AG08396 (cell line): ENCODE results near the gene OR4D9.
"Not testable (repeated sequence)": the region's sequence is repeated elsewhere in the genome, so short reads cannot be mapped to it uniquely, and the experiment has no call there.

ENCODE experiments used
- DNase-seq: peaks from one replicate; pipeline ENCODE4 v3.0.0; 2012; ENCODE audit warnings: low spot score, mixed read lengths

Gene OR4D9

DNA sequence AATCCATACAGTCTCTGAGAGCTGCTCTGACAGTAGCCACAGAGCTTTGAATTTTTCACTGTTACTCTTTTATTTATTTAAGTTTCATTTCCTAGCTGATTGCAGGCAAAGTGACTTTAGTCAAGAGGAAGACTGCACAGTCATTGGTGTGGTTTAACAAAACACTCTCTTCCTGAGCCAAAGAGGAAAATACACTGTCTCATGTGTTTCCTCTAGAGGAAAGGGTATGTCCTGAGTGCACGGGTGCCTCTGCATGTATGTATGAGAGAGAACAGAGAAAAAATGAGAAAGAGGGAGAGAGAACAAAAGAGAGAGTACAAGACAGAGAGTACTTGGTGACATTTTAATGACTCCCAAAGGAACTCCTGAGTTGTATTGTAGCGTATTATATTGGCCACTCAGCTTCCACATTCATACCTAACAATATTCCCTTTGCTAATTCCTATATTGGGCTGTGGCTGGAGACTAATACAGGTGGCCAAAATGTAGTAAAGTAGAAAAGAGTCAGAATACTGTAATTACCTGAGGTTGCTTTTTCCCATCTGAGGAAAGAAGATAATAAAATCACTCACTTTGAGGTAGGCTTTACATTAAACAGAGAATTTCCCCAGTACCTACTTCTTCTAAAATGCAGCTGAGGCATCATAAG is at the start of gene OR4D9:
TSS of gene OR4D9 (plus strand) at position 599 of the 649 bp plus-strand sequence. CDS start 3,374 bp downstream, outside the sequence.
- no peak for DNase-seq

DNA sequence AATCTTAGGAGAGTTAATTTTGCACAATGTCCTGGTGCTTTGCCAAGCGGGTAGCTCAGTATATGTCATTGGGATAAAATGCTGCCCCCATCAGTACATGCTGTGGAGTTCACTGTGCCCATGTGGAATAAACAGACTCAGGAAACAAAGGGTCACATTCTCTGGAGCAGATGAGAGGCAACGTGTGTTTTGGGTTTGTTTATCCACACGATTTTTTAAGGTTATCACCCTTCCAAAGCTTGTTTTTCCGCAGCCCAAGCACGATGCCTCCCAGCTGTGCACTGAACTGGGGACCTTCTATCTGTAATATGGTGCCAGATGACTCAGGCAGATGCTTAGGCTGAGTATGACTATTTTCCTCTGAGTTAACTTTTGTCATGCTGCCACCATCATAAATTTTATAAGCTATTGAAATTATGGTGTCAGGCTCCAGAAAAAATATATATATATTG is 48.1 kb upstream of the OR4D9 start:
- peak; percentile 4 for DNase-seq

DNA sequence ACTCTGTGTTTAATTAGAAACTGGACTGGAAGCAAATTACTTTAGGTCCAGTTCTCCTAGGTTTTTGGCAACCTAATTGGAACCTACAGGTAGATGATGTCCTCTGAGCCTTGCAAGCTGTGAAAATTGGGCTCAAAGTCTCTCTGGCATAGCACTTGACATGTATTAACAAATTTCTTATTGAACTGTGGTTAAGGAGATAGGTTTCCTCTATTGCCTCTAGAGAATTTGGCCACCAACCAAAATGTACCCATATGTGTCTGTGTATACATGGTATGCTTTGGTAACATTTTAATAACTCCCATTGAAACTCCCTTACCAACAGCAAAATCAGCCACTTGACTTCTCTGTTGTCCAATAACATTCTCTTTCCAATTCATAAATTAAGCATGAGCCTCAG is 38.3 kb upstream of the OR4D9 start, which contains the start of gene OR4D10:
TSS of gene OR4D10 (plus strand) at position 301 of the 400 bp plus-strand sequence. CDS start 4,115 bp downstream, outside the sequence.
- no peak for DNase-seq

DNA sequence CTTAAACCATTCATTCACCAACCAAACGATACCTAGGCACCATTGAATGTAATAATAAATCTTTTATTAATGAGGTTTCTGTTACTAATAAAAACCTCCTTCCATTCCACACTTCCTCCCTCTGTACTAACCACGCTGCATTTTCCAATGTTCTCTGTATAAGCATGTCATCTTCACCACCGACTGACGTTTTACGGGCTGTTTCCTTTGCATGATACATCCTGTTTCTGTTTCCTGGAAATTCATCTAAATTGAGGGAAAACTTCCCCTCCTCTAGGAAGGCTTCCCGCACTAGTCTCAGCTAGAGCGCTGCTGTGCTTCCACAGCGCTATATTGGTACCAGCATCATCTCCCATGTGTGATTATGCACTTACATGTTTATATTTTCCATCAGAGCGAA is 36.2 kb upstream of the OR4D9 start:
- no peak for DNase-seq

GRCh38 chr11:59479906-59480305 is 31.4 kb upstream of the OR4D9 start:
- no peak for DNase-seq

DNA sequence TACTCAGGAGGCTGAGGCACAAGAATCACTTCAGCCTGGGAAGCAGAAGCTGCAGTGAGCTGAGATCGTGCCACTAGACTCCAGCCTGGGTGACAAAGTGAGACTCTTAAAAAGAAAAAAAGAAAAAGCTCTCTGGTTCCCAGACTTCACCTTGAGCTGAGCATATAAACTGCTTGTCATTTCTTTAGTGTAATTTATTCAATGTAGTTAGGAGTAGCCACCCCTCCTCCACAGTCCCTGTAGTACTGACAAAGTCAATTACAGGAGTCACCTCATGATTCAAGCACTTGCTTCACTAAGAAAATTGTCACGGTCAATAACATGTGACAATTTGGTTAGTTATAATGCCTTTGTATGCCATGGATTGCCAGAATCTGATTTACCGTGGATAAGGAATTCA is 31.0 kb upstream of the OR4D9 start:
- no peak for DNase-seq

DNA sequence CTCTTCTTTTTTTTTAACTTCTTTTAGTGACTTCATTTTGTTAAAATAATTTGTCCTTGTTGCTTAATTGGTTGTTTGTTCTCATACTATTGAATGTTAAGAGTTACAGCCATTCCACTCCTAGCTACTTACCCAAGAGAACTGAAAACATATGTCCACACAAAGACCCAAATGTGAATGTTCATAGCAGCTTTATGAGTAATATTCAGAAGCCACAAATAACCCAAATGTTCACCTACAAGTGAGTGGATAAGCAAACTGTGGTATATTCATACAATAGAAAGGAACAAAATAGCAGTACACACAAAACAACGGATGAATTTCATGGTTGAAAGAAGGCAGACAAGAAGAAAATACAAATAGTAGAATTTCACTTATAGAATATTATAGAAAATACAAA is 9.4 kb upstream of the OR4D9 start:
- DNase-seq = no peak

GRCh38 chr11:59503276-59503675 is 8.1 kb upstream of the OR4D9 start, which contains the start of gene OR4D11:
Gene OR4D11 (plus strand): TSS chr11:59503576. CDS start chr11:59503576, 0 bp downstream.
- DNase-seq = no peak

GRCh38 chr11:59511675-59512074 is 336 bp downstream of the OR4D9 start:
- DNase-seq = no peak

DNA sequence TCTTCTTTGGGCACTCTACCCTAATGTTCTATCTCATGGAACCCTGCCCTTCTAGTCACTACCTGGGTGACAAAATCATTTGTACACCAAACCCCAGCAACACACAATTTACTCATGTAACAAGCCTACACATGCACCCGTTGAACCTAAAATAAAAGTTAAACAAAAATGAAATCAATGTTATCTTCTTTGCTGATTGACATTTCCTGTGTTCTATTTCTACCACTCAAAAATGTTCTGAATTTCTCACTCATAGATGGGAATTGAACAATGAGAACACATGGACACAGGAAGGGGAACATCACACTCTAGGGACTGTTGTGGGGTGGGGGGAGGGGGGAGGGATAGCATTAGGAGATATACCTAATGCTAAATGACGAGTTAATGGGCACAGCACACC is 8.8 kb downstream of the OR4D9 start:
- DNase-seq = not testable (repeated sequence)

DNA sequence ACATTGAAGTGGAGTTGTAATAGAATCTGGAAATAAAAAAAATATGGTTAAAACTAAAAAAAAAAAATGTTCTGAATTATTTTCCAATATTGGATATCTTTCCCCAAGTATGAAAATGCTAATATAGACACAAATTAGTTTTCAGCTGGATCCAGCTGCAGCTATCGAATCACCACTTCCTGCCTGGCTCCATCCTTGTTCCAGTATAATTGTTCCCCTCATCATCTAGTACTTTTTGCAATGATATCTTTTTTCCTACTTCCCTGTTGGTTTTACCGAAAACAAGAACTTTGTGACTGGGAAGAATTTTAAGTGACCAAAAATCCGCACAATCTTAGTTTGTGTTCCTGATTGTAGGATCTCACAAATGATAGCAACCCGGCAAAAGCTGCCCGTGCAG is 9.4 kb downstream of the OR4D9 start:
- no peak for DNase-seq

DNA sequence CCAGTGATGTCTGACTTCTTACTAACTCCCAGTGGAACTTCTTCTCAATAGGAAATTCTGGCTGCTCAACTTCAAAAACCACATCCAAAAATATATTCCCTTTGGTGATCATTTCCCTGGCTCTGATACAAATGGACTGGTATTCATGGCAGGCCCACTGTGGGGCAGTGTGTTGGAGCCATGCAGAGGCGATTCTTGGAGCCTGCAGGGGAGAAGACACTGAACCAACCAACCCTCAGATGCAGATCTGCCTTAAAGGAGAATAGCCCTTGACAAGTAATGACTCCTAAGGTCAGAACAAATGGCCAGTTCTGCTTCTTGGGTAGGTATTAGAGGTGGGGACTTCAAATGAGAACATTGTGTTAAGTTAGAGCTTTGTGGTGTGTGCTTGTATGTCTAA is 12.2 kb downstream of the OR4D9 start:
- no peak for DNase-seq

GRCh38 chr11:59528711-59529110 is 17.4 kb downstream of the OR4D9 start:
- DNase-seq = no peak

DNA sequence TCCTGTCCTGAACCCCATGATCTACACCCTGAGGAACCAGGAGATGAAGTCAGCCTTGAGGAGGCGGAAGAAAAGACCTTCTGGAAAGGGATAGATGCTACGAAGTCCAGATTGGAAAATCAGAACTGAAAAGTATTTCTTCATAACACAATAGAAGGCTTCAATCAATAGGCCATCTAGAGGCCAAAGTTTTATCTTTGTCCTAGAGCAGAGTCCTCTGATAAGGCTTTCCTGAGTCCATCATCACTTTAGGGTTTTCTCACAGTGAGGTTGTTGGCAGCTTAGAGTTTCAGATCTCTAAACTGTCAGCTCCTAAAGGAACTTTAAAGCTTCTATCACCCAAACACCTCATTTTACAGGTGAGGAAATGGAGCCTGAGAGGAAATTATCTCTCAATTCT is 21.3 kb downstream of the OR4D9 start:
- no peak for DNase-seq

- DNase-seq = no peak
Observed at GRCh38 chr11:59534676-59535075, 23.3 kb downstream of the OR4D9 start.

DNA sequence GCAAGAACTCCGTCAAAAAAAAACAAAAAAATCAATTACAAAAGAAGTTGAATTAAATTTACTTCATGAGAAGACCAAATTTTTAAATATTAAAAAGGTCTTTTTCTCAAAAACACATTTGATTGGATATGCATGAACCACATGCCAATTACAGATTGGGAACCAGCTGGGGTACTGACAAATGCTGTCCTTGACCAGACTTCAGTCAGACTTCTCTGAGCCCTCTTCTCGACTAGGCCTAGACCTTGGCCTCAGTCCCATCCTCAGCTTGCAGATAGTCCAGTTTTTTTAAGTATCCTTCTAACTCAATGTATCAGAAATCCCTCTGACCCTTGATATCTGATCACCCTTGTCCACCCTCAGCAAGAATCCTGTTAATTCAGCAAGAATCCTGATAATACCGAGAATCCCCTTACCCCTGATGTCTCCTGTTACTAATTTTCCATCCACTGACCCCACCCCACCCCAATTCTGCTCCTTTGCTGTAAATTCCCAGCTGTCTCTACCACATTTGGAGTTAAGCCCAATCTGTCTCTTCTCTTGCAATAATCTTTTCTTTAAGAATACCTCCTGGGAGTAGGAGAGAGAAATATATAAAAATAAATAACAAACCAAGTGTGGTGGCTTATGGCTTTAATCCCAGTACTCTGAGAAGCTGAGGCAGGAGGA is 30.9 kb downstream of the OR4D9 start:
- no peak for DNase-seq

DNA sequence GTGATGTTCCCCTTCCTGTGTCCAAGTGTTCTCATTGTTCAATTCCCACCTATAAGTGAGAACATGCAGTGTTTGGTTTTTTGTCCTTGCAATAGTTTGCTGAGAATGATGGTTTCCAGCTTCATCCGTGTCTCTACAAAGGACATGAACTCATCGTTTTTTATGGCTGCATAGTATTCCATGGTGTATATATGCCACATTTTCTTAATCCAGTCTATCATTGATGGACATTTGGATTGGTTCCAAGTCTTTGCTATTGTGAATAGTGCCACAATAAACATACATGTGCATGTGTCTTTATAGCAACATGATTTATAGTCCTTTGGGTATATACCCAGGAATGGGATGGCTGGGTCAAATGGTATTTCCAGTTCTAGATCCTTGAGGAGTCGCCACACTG is 32.4 kb downstream of the OR4D9 start:
- not testable (repeated sequence) for DNase-seq

- DNase-seq = no peak
Observed at GRCh38 chr11:59544869-59545178, 33.5 kb downstream of the OR4D9 start.

DNA sequence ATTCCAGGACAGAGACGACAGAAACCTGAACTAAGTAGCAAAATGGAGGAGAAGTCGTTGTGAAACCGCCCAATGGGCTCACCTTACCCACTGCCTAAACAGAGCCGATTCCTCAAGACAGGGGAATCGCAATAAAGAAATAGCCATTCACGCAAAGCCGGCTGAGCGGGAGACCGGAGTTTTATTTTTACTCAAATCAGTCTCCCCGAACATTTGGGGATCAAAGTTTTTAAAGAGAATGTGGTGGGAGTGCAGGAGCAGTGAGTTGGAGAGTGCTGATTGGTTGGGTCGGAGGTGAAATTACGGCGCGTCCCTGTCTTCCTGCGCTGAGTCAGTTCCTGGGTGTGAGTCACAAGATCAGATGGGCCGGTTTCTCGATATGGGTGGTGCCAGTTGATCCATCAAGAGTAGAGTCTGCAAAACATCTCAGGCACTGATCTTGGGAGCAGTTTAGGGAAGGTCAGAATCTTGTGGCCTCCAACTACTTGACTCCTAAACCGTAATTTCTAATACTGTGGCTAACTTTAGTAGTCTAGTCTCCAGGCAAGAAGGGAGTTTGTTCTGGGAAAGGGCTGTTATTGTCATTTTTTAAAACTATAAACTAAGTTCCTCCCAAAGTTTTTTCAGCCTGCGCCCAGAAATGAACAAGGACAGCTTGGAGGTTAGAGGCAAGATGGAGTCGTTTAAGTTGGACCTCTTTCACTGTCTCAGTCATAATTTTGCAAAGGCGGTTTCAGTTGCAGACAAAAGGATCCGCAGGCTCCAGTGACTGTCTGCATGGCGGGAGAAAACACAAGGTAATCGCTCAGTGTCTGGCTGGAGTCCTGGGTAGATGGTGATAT is 34.1 kb downstream of the OR4D9 start:
- no peak for DNase-seq

DNA sequence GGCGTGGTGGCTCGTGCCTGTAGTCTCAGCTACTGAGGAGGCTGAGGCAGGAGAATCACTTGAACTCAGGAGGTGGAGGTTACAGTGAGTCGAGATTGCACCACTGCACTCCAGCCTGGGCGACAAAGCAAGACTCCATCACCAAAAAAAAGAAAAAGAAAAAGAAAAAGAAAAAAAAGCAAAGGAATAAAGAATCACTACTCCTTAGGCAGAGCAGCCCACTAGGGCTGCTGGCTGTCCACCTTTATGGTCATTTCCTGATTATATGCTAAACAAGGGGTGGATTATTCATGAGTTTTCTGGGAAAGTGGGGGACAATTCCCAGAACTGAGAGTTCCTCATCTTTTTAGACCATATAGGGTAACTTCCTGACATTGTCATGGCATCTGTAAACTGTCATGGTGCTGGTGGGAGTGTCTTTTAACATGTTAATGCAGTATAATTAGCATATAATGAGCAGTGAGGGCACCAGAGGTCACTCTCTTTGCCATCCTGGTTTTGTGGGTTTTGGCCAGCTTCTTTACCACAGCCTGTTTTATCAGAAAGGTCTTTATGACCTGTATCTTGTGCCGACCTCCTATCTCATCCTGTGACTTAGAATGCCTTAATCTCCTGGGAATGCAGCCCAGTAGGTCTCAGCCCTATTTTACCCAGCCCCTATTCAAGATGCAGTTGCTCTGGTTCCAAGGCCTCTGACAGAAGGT is 36.4 kb downstream of the OR4D9 start:
- not testable (repeated sequence) for DNase-seq

DNA sequence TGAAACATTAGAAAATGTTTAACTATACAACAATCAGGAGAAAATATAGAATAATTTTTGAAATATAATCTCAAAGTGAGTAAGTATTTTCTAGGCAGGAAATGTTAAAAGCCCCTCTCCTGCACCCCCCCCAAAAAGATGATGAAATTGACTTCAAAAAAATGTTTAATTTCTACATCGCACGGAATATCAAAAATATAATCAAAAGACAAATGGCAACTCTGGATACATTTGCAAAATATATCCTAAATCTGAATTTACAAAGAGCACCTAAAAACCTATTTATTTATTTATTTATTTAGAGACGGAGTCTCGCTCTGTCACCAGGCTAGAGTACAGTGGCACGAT is 36.9 kb downstream of the OR4D9 start:
- DNase-seq = no peak

DNA sequence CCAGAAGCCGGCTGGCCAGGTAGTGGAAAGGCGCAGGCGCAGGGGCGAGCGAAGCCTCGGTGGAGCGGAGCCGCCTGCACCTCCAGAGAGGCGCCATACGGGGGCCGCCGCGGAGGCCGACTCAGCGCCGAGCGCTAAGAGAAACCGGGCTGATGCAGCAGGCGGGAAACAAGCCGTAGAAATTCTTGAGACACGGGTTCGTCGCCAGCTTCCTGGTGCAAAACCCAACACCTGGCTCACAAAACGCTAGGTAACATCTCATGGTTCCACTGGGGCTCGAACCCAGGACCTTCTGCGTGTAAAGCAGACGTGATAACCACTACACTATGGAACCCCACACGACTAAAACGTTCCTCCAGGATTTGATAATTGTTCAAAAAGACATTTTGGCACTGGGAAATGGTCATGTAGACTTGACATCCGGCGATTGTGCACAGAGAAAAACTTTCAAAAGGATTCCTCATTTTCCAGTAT is 39.1 kb downstream of the OR4D9 start:
- DNase-seq = peak; percentile 85
